Ishikawa (cell line): Measurements from ENCODE around the gene MOB3B.

Experiments
- CEBPB ChIP-seq: IDR thresholded peaks from 2 replicates; pipeline ENCODE4 v1.6.1; 2012
- CREB1 ChIP-seq: IDR thresholded peaks from 2 replicates; pipeline ENCODE4 v1.6.1; 2012; ENCODE audit warnings: low read depth
- EGR1 ChIP-seq: IDR thresholded peaks from 2 replicates; pipeline ENCODE4 v1.6.1; 2012
- EP300 ChIP-seq: IDR thresholded peaks from 2 replicates; pipeline ENCODE4 v1.6.1; 2012; ENCODE audit warnings: borderline replicate concordance
- FOXM1 ChIP-seq: IDR thresholded peaks from 2 replicates; pipeline ENCODE4 v1.6.1; 2012; ENCODE audit warnings: low read depth, borderline replicate concordance
- NFIC ChIP-seq: IDR thresholded peaks from 2 replicates; pipeline ENCODE4 v1.6.1; 2012
- RAD21 ChIP-seq: IDR thresholded peaks from 2 replicates; pipeline ENCODE4 v1.6.1; 2012; ENCODE audit warnings: low read depth
- TAF1 ChIP-seq: IDR thresholded peaks from 2 replicates; pipeline ENCODE4 v1.6.1; 2012; ENCODE audit warnings: low read depth, mild to moderate bottlenecking
- TCF12 ChIP-seq: IDR thresholded peaks from 2 replicates; pipeline ENCODE4 v1.6.1; 2012; ENCODE audit warnings: low read depth
- TEAD4 ChIP-seq: IDR thresholded peaks from 2 replicates; pipeline ENCODE4 v1.6.1; 2012
- YY1 ChIP-seq: IDR thresholded peaks from 2 replicates; pipeline ENCODE4 v1.6.1; 2012; ENCODE audit warnings: low read depth
- ZBTB7A ChIP-seq: IDR thresholded peaks from 2 replicates; pipeline ENCODE4 v1.6.1; 2012; ENCODE audit warnings: low read depth
- TF ChIP-seq, protein P1 (sequence below): IDR thresholded peaks from 2 replicates; pipeline ENCODE4 v1.6.1; 2012; ENCODE audit warnings: low read depth, mild to moderate bottlenecking
- TF ChIP-seq, protein P2 (sequence below): IDR thresholded peaks from 2 replicates; pipeline ENCODE4 v1.6.1; 2012
- TF ChIP-seq, protein P3 (sequence below): IDR thresholded peaks from 2 replicates; pipeline ENCODE4 v1.6.1; 2012

Gene MOB3B

DNA sequence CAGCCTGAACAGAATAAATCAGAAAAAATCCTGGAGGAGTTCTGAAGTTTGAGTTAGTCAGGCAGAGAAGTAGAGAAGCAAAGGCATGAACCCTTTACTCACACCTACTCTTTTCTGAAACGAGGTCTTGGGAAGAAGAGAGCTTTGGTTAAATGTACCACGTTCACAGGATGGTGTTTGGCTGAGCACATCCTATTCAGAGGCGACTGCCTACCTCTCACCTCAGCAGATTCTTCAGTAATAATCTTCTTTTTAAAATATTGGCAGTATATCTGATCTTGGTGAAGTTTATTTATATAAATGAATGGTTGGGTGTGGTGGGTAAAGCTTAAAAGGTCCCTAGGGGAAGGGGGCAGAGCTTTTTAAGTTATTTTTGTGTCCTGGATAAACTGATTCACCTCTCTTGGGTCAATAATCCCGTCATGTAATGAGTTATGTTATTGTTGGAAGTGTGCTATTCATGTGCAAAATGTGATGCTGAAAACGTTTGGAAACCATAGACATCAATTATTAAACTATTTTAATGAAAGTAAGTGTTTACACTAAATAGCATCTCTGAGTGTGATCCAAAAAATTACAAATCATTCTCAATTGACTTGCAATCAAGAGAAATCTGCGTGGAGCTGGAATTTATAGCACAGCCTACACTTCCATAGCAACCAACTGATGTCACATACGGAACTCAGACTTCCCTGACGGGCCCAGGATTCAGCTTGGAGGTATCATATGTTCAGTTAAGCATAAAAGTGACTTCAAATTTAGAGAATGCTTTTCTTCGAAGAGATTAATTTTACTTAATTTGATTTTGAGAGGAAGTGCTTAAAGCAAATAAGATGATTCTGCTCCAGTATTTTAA lies 138.3 kb downstream of the MOB3B start:
- TF ChIP-seq EP300 (no peak), TCF12 (no peak), FOXM1 (no peak), TEAD4 (no peak), RAD21 (no peak), NFIC (no peak), YY1 (no peak), CEBPB (no peak), CREB1 (no peak), TAF1 (no peak), EGR1 (no peak), ZBTB7A (no peak)
- TF ChIP-seq, protein P1, sequence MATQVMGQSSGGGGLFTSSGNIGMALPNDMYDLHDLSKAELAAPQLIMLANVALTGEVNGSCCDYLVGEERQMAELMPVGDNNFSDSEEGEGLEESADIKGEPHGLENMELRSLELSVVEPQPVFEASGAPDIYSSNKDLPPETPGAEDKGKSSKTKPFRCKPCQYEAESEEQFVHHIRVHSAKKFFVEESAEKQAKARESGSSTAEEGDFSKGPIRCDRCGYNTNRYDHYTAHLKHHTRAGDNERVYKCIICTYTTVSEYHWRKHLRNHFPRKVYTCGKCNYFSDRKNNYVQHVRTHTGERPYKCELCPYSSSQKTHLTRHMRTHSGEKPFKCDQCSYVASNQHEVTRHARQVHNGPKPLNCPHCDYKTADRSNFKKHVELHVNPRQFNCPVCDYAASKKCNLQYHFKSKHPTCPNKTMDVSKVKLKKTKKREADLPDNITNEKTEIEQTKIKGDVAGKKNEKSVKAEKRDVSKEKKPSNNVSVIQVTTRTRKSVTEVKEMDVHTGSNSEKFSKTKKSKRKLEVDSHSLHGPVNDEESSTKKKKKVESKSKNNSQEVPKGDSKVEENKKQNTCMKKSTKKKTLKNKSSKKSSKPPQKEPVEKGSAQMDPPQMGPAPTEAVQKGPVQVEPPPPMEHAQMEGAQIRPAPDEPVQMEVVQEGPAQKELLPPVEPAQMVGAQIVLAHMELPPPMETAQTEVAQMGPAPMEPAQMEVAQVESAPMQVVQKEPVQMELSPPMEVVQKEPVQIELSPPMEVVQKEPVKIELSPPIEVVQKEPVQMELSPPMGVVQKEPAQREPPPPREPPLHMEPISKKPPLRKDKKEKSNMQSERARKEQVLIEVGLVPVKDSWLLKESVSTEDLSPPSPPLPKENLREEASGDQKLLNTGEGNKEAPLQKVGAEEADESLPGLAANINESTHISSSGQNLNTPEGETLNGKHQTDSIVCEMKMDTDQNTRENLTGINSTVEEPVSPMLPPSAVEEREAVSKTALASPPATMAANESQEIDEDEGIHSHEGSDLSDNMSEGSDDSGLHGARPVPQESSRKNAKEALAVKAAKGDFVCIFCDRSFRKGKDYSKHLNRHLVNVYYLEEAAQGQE: no peak
- TF ChIP-seq, protein P2, sequence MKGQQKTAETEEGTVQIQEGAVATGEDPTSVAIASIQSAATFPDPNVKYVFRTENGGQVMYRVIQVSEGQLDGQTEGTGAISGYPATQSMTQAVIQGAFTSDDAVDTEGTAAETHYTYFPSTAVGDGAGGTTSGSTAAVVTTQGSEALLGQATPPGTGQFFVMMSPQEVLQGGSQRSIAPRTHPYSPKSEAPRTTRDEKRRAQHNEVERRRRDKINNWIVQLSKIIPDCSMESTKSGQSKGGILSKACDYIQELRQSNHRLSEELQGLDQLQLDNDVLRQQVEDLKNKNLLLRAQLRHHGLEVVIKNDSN: no peak

DNA sequence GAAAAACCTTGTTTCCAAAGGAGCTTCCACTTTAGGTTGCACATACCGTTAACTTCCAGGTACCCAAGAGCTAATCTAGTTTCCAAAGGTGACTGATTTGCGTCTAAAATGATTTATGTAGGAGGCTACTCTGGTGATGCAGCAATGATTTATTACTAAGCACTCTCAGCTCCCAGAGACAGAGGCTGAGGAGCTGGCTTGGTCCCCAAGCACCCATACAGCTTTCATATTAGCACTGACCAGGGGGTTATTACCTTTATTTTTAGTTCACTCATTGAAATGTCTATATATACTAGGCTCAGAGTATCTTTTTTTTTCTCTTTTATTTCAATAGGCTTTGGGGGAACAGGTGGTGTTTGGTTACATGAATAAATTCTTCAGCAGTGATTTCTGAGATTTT lies 141.5 kb downstream of the MOB3B start:
- TF ChIP-seq EGR1 (no peak), CEBPB (no peak), FOXM1 (no peak), TAF1 (no peak), TEAD4 (no peak), ZBTB7A (no peak), RAD21 (no peak), YY1 (no peak), CREB1 (no peak), EP300 (no peak), TCF12 (no peak)
- TF ChIP-seq, protein P2: no peak
- TF ChIP-seq, protein P1: no peak
- TF ChIP-seq, protein P3, sequence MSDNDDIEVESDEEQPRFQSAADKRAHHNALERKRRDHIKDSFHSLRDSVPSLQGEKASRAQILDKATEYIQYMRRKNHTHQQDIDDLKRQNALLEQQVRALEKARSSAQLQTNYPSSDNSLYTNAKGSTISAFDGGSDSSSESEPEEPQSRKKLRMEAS: no peak

DNA sequence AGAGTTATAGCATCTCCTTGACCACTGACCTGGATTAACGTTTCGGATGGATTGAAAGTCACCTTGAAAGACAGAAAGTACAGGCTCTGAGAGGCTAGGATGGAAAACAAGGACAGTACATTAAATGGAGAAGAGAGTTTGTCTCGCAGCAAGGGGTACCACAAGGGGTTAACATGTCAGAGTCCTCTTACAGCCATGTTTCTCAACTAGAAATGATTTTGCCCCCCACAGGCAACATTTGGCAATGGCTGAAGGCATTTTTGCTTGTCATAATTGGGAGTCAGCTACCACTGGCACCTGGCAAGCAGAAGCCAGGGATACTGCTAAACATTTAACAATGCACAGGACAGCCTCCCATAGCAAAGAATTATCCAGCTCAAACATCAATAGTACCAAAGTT lies 141.9 kb downstream of the MOB3B start:
- TF ChIP-seq TEAD4 (no peak), ZBTB7A (no peak)

DNA sequence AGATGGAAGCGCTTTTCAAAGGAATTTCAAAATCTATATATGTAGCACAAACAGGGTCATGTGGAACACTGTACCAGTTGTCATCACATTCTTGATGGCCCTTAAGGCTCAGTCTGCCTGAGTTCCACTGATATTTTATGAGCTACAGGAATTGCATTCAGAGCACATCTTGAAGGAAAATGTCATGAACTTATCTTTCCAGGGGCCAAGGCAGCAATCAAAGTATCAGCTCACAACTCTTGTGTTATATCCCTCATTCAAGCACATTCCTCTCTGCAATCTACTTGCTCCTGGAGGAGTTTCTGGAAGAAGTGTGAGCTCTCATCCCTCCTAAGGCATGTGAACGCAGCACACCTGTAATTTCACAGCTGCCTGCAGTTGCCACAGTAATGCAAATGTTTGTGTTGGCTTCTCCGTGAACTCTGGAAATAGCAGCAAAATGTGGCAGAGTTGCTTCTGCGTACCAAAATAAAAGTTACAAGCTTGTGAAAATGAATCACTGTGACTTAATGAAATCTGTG lies 143.0 kb downstream of the MOB3B start:
- TF ChIP-seq, protein P1: no peak
- TF ChIP-seq TEAD4 (no peak), TCF12 (no peak), ZBTB7A (no peak), FOXM1 (no peak), YY1 (no peak), EGR1 (no peak)
- TF ChIP-seq, protein P2: no peak
